IMR-90 (cell line): Measurements from ENCODE around the gene DIP2C. TPM values are rescaled to one million over a fixed set of nuclear protein-coding genes. Genes with fewer than 3 reads are reported as not detected.

Experiments
- ATAC-seq: fragments of 200-7000 bp; cut with Tn5 transposase; 2 replicates; pipeline ENCODE4 v1.9.1; 2020; ENCODE audit warnings: low read depth, mild to moderate bottlenecking, moderate library complexity
- BruUV-seq: library from RNA; stranded (reverse); fragments of 400-500 nt; replicated peaks from 2 replicates; lab custom pipeline; 2021; lab: Mats Ljungman, UMichigan
- CTCF ChIA-PET: fragments of 300-600 bp; formaldehyde crosslinking; extraction: SDS; loops from one replicate; lab custom pipeline; 2021; ENCODE audit warnings: antibody characterized with exemption; lab: Yijun Ruan, JAX
- POLR2A ChIA-PET: fragments of 300-600 bp; sonication (Branson Sonifier 250); formaldehyde crosslinking; loops from one replicate; lab custom pipeline; 2022; ENCODE audit warnings: antibody characterized with exemption; ENCODE audit not compliant: unreplicated experiment; lab: Charles Lee
- DNase-seq: peaks from one replicate; pipeline ENCODE4 v3.0.0; 2013
- H2AFZ ChIP-seq: replicated peaks from 2 replicates; pipeline ENCODE3; 2013; ENCODE audit warnings: low read length, mild to moderate bottlenecking; ENCODE audit not compliant: poor library complexity
- H2AK5ac ChIP-seq: 2 replicates; pipeline ENCODE4 v1.6.1; 2013; ENCODE audit warnings: low read depth, low read length, inconsistent platforms
- H2AK9ac ChIP-seq: replicated peaks from 2 replicates; pipeline ENCODE3; 2013; ENCODE audit warnings: mild to moderate bottlenecking, low read depth, low read length, moderate library complexity; ENCODE audit not compliant: poor library complexity
- H2BK120ac ChIP-seq: 2 replicates; pipeline ENCODE4 v1.6.1; 2013; ENCODE audit warnings: low read depth, low read length, inconsistent platforms
- H2BK15ac ChIP-seq: 3 replicates; pipeline ENCODE4 v1.6.1; 2013; ENCODE audit warnings: low read depth, low read length, inconsistent platforms
- H2BK20ac ChIP-seq: 2 replicates; pipeline ENCODE4 v1.6.1; 2013; ENCODE audit warnings: low read depth, mild to moderate bottlenecking, inconsistent platforms, low read length, moderate library complexity
- H2BK5ac ChIP-seq: 2 replicates; pipeline ENCODE4 v1.6.1; 2013; ENCODE audit warnings: mild to moderate bottlenecking, low read depth, low read length, inconsistent platforms; ENCODE audit not compliant: poor library complexity, severe bottlenecking
- H3K14ac ChIP-seq: replicated peaks from 2 replicates; pipeline ENCODE4 v1.6.1; 2013; ENCODE audit warnings: low read depth, low read length, inconsistent platforms
- H3K18ac ChIP-seq: 2 replicates; pipeline ENCODE4 v1.6.1; 2013; ENCODE audit warnings: low read depth, low read length, control low read depth
- H3K23ac ChIP-seq: 2 replicates; pipeline ENCODE4 v1.6.1; 2013; ENCODE audit warnings: low read depth, low read length, inconsistent platforms
- H3K27ac ChIP-seq: 2 replicates; pipeline ENCODE4 v1.5.1; 2013; ENCODE audit warnings: mild to moderate bottlenecking, control low read depth, low read length; ENCODE audit not compliant: insufficient read depth
- H3K27me3 ChIP-seq: 2 replicates; pipeline ENCODE4 v1.6.1; 2013; ENCODE audit warnings: low read length; ENCODE audit not compliant: control insufficient read depth, insufficient read depth
- H3K36me3 ChIP-seq: 2 replicates; pipeline ENCODE4 v1.6.1; 2013; ENCODE audit warnings: low read length, mixed read lengths; ENCODE audit not compliant: control insufficient read depth, insufficient read depth
- H3K4ac ChIP-seq: 2 replicates; pipeline ENCODE4 v1.6.1; 2013; ENCODE audit warnings: low read depth, low read length, inconsistent platforms
- H3K4me1 ChIP-seq: 2 replicates; pipeline ENCODE4 v1.6.1; 2013; ENCODE audit warnings: low read length, mixed read lengths; ENCODE audit not compliant: control insufficient read depth, insufficient read depth
- H3K4me2 ChIP-seq: 2 replicates; pipeline ENCODE4 v1.6.1; 2013; ENCODE audit warnings: low read depth, mild to moderate bottlenecking, control low read depth, low read length, moderate library complexity
- H3K4me3 ChIP-seq: 2 replicates; pipeline ENCODE4 v1.5.1; 2013; ENCODE audit warnings: low read depth, mild to moderate bottlenecking, control low read depth, low read length, moderate library complexity; ENCODE audit not compliant: insufficient read depth
- H3K56ac ChIP-seq: 2 replicates; pipeline ENCODE4 v1.6.1; 2013; ENCODE audit warnings: low read length, inconsistent platforms; ENCODE audit not compliant: insufficient read depth; ENCODE audit errors: extremely low read depth
- H3K79me1 ChIP-seq, 2 experiments: 2 replicates each; pipeline ENCODE4 v1.6.1; 2013; ENCODE audit warnings: low read length in 2 of 2, inconsistent platforms in 1 of 2, low read depth in 1 of 2
- H3K9ac ChIP-seq: 2 replicates; pipeline ENCODE4 v1.6.1; 2013; ENCODE audit warnings: low read depth, low read length, control low read depth
- H3K9me1 ChIP-seq: 2 replicates; pipeline ENCODE4 v1.6.1; 2013; ENCODE audit warnings: low read length, inconsistent platforms; ENCODE audit not compliant: insufficient read depth
- H3K9me3 ChIP-seq: 2 replicates; pipeline ENCODE4 v1.6.1; 2013; ENCODE audit warnings: low read length; ENCODE audit not compliant: control insufficient read depth, insufficient read depth
- H4K20me1 ChIP-seq: 2 replicates; pipeline ENCODE4 v1.6.1; 2013; ENCODE audit warnings: low read length, inconsistent platforms; ENCODE audit not compliant: insufficient read depth
- H4K5ac ChIP-seq: 2 replicates; pipeline ENCODE4 v1.6.1; 2013; ENCODE audit warnings: mild to moderate bottlenecking, low read depth, low read length, control low read depth
- H4K8ac ChIP-seq, 2 experiments: 2 replicates each; pipeline ENCODE4 v1.6.1; 2013; ENCODE audit warnings: low read depth in 2 of 2, low read length in 2 of 2, control low read depth in 1 of 2, inconsistent platforms in 1 of 2
- H4K91ac ChIP-seq: 2 replicates; pipeline ENCODE4 v1.6.1; 2013; ENCODE audit warnings: low read depth, low read length, inconsistent platforms; ENCODE audit not compliant: insufficient read depth
- BHLHE40 ChIP-seq: fragments of 150-350 bp; IDR thresholded peaks from 2 replicates; pipeline ENCODE4 v1.6.1; 2016; ENCODE audit warnings: mild to moderate bottlenecking, low read depth, low read length
- CEBPB ChIP-seq: IDR thresholded peaks from 2 replicates; pipeline ENCODE4 v1.6.1; 2012; ENCODE audit warnings: low read depth, low read length, improper control_type of control experiment
- CHD1 ChIP-seq: IDR thresholded peaks from 2 replicates; pipeline ENCODE4 v1.6.1; 2012; ENCODE audit warnings: low read depth, low read length, improper control_type of control experiment
- CTCF ChIP-seq: conservative IDR thresholded peaks from 2 replicates; pipeline ENCODE4 v1.5.1; 2012; ENCODE audit warnings: mild to moderate bottlenecking, low read depth, low read length, improper control_type of control experiment
- ELK1 ChIP-seq: fragments of 150-350 bp; IDR thresholded peaks from 2 replicates; pipeline ENCODE4 v1.6.1; 2016; ENCODE audit warnings: low read depth, mild to moderate bottlenecking, low read length, moderate library complexity, borderline replicate concordance
- FOS ChIP-seq: fragments of 150-350 bp; IDR thresholded peaks from 2 replicates; pipeline ENCODE4 v1.6.1; 2016; ENCODE audit warnings: low read depth, low read length
- MAFK ChIP-seq: IDR thresholded peaks from 2 replicates; pipeline ENCODE4 v1.6.1; 2012; ENCODE audit warnings: low read depth, low read length, improper control_type of control experiment
- MAZ ChIP-seq: IDR thresholded peaks from 2 replicates; pipeline ENCODE4 v1.6.1; 2012; ENCODE audit warnings: low read depth, mild to moderate bottlenecking, low read length, improper control_type of control experiment, moderate library complexity, borderline replicate concordance
- MXI1 ChIP-seq: IDR thresholded peaks from 2 replicates; pipeline ENCODE4 v1.6.1; 2012; ENCODE audit warnings: low read depth, mild to moderate bottlenecking, low read length, moderate library complexity, borderline replicate concordance
- NFE2L2 ChIP-seq: fragments of 150-350 bp; IDR thresholded peaks from 2 replicates; pipeline ENCODE4 v1.6.1; 2016; ENCODE audit warnings: low read depth, mild to moderate bottlenecking, low read length
- RAD21 ChIP-seq: IDR thresholded peaks from 2 replicates; pipeline ENCODE4 v1.6.1; 2012; ENCODE audit warnings: low read length, improper control_type of control experiment
- RCOR1 ChIP-seq: IDR thresholded peaks from 2 replicates; pipeline ENCODE4 v1.6.1; 2012; ENCODE audit warnings: mild to moderate bottlenecking, low read length, improper control_type of control experiment; ENCODE audit not compliant: insufficient replicate concordance
- RFX5 ChIP-seq: IDR thresholded peaks from 2 replicates; pipeline ENCODE4 v1.8.0; 2012; ENCODE audit warnings: low read depth, mild to moderate bottlenecking, low read length, moderate library complexity
- SMC3 ChIP-seq: fragments of 150-350 bp; IDR thresholded peaks from 2 replicates; pipeline ENCODE4 v1.6.1; 2016; ENCODE audit warnings: low read depth, mild to moderate bottlenecking, antibody characterized with exemption, low read length, moderate library complexity
- USF2 ChIP-seq: fragments of 150-350 bp; IDR thresholded peaks from 2 replicates; pipeline ENCODE4 v1.6.1; 2017; ENCODE audit warnings: mild to moderate bottlenecking, antibody characterized with exemption, low read length, low read depth
- WGBS, 2 experiments: methylation state at CpG; one replicate each; pipeline versions ENCODE4 v1.1.5 to v1.1.7; 2013; ENCODE audit warnings: missing lambda C conversion rate in 2 of 2; ENCODE audit not compliant: insufficient read length in 1 of 2; ENCODE audit errors: extremely low coverage in 2 of 2; 5-methylcytosine and 5-hydroxymethylcytosine counted together
- dilution Hi-C: fragments of 300-500 bp; cut with HindIII; formaldehyde crosslinking; loops from one replicate; pipeline ENCODE4 v1.14.3; 2018; ENCODE audit warnings: low sequenced_read_pairs; ENCODE audit not compliant: unreplicated experiment
- in situ Hi-C: fragments of 300-500 bp; cut with MboI; formaldehyde crosslinking; loops from 3 replicates; pipeline ENCODE4 v1.14.3; 2019; ENCODE audit warnings: low sequenced_read_pairs, inconsistent platforms, mixed read lengths
- intact Hi-C: fragments of 100-400 bp; cut with micrococcal nuclease; formaldehyde crosslinking; loops from 2 replicates; pipeline ENCODE4 v1.10.0; 2022
- polyA plus RNA-seq, 3 experiments: library from polyadenylated mRNA; depleted of rRNA; stranded (reverse); fragments of >200 nt; gene quantifications; 2 replicates each; pipeline ENCODE4 v1.2.3, GENCODE V29; 2012; ENCODE audit warnings: low replicate concordance in 1 of 3
- total RNA-seq: library from RNA; depleted of rRNA; stranded (reverse); fragments of >200 nt; gene quantifications from 2 replicates; pipeline ENCODE4 v1.2.3, GENCODE V29; 2012

The DIP2C gene
- total and polyA plus RNA-seq, 2 of the 4 experiments (the other 2 are of a cell fraction) = 8.6 to 17.3 TPM

- no peak overlapping the region for H3K4me2 ChIP-seq
- no peak for TF ChIP-seq MAFK
- TF ChIP-seq CHD1 = no peak
- no peak for TF ChIP-seq FOS
- no peak for TF ChIP-seq RFX5
- TF ChIP-seq CTCF = no peak
- no peak for TF ChIP-seq BHLHE40
- TF ChIP-seq CEBPB = no peak
- no peak for TF ChIP-seq NFE2L2
- no peak for TF ChIP-seq RCOR1
- TF ChIP-seq ELK1 = no peak
- TF ChIP-seq RAD21 = no peak
- no peak for TF ChIP-seq MXI1
- no peak for TF ChIP-seq USF2
- TF ChIP-seq SMC3 = no peak
- no peak for TF ChIP-seq MAZ
- no peak overlapping the region for H2BK120ac ChIP-seq
- POLR2A ChIA-PET = no interaction called here
- CTCF ChIA-PET = no interaction called here
- H2BK20ac ChIP-seq = no peak overlapping the region
- H2AK9ac ChIP-seq = no peak overlapping the region
- H3K9ac ChIP-seq = no peak overlapping the region
- no TSS peak for BruUV-seq
- no peak overlapping the region for H2BK15ac ChIP-seq
- dilution Hi-C loops (no loop called here), intact Hi-C loops (no loop called here), in situ Hi-C loops (no loop called here)
- H3K27me3 ChIP-seq = no peaks in the 10 kb centered on the region
- no peak overlapping the region for H3K4me3 ChIP-seq
- no peak overlapping the region for H3K56ac ChIP-seq
- H3K27ac ChIP-seq = no peak overlapping the region
- no peak overlapping the region for H4K5ac ChIP-seq
- 0 out of 2 replicates have a peak, but pooled peaks cover 2% of the 10 kb centered on the region for H3K36me3 ChIP-seq
- H4K8ac ChIP-seq = no peak overlapping the region
- ATAC-seq (no peak), DNase-seq (no peak)
- H3K14ac ChIP-seq = no peak overlapping the region
- no peak overlapping the region for H2AFZ ChIP-seq
- H4K91ac ChIP-seq = no peak overlapping the region
- peaks cover 52 to 98% of the 10 kb centered on the region in 2 experiments for H3K79me1 ChIP-seq
- peaks cover 40% of the 10 kb centered on the region for H3K9me1 ChIP-seq
- H4K20me1 ChIP-seq = peaks cover 96% of the 10 kb centered on the region
- no peak overlapping the region for H2AK5ac ChIP-seq
- 94% methylated on average over 2 of the region's 7 CpGs; no CpG with 5 or more reads in 1 of the 2 experiments for WGBS, 2 experiments
- H2BK5ac ChIP-seq = no peak overlapping the region
- peaks cover 6% of the 10 kb centered on the region for H3K4me1 ChIP-seq
- no peak overlapping the region for H3K23ac ChIP-seq
- H3K4ac ChIP-seq = no peak overlapping the region
- H3K9me3 ChIP-seq = no peaks in the 10 kb centered on the region
- no peak overlapping the region for H3K18ac ChIP-seq
These were observed 156.3 kb downstream of the DIP2C start for GRCh38 chr10:533186-533585.
